HepG2 (cell line): Measurements from ENCODE around the gene SAMD4A. TPM values are rescaled to one million over a fixed set of nuclear protein-coding genes. Genes with fewer than 3 reads are reported as not detected.
A peak's percentile ranks its signal among the peaks of the same experiment; 100 is the strongest.

Source experiments
- CREB1 ChIP-seq, 2 experiments: fragments of 450-650 bp in 1 of 2; IDR thresholded peaks; 2 replicates each; pipeline ENCODE4 v1.6.1; 2016 to 2017; ENCODE audit warnings: control low read depth in 1 of 2, mild to moderate bottlenecking in 1 of 2, missing compliant biosample characterization in 1 of 2, missing genetic modification characterization in 1 of 2
- HNF1A ChIP-seq, 2 experiments: sonication (generic) in 1 of 2; formaldehyde crosslinking in 1 of 2; IDR thresholded peaks; 2 replicates each; pipeline versions ENCODE4 v1.4.0 to v1.6.1; 2016 to 2020; ENCODE audit warnings: borderline replicate concordance in 1 of 2, low read depth in 1 of 2, mild to moderate bottlenecking in 1 of 2, missing genetic modification reagents in 1 of 2
- HOXA7 ChIP-seq: sonication (generic); formaldehyde crosslinking; IDR thresholded peaks from 2 replicates; pipeline ENCODE4 v1.8.1; 2022; ENCODE audit warnings: mild to moderate bottlenecking, missing genetic modification reagents, moderate library complexity
- MED1 ChIP-seq: sonication (generic); formaldehyde crosslinking; IDR thresholded peaks from 2 replicates; pipeline ENCODE4 v1.4.0; 2020; ENCODE audit warnings: missing genetic modification reagents
- MXD3 ChIP-seq: IDR thresholded peaks from 2 replicates; pipeline ENCODE4 v1.6.1; 2016; ENCODE audit warnings: mild to moderate bottlenecking, missing biosample characterization, missing genetic modification reagents
- PPARG ChIP-seq: conservative IDR thresholded peaks from 2 replicates; pipeline ENCODE4 v1.6.1; 2016; ENCODE audit warnings: missing biosample characterization, missing genetic modification reagents
- PRPF4 ChIP-seq: fragments of 200-400 bp; formaldehyde crosslinking; IDR thresholded peaks from 2 replicates; pipeline ENCODE4 v1.6.1; 2016; ENCODE audit warnings: low read length, low read depth; ENCODE audit not compliant: poor library complexity, severe bottlenecking
- RCOR2 ChIP-seq: IDR thresholded peaks from 2 replicates; pipeline ENCODE4 v1.6.1; 2016; ENCODE audit warnings: missing biosample characterization, missing genetic modification reagents
- RXRB ChIP-seq: IDR thresholded peaks from 2 replicates; pipeline ENCODE4 v1.6.1; 2016; ENCODE audit warnings: borderline replicate concordance, missing genetic modification reagents, missing compliant biosample characterization
- SKI ChIP-seq: fragments of 450-650 bp; IDR thresholded peaks from one replicate; pipeline ENCODE4 v1.6.1; 2018; ENCODE audit warnings: mild to moderate bottlenecking; ENCODE audit not compliant: partially characterized antibody
- SMAD3 ChIP-seq: sonication (generic); formaldehyde crosslinking; IDR thresholded peaks from 2 replicates; pipeline ENCODE4 v1.4.0; 2020; ENCODE audit warnings: missing genetic modification reagents
- SRF ChIP-seq: IDR thresholded peaks from 2 replicates; pipeline ENCODE4 v1.6.1; 2011; ENCODE audit warnings: mild to moderate bottlenecking, low read depth, low read length, moderate library complexity
- TCF7 ChIP-seq: sonication (generic); IDR thresholded peaks from 2 replicates; pipeline ENCODE4 v1.6.1; 2016; ENCODE audit warnings: antibody characterized with exemption, low read depth
- ZC3H13 ChIP-seq: sonication (generic); formaldehyde crosslinking; IDR thresholded peaks from 2 replicates; pipeline ENCODE4 v1.8.1; 2023; ENCODE audit warnings: mild to moderate bottlenecking, missing genetic modification reagents, moderate library complexity
- ZFP36L1 ChIP-seq: sonication (generic); formaldehyde crosslinking; IDR thresholded peaks from 2 replicates; pipeline ENCODE4 v1.8.0; 2022; ENCODE audit warnings: mild to moderate bottlenecking, missing genetic modification reagents, moderate library complexity
- ZNF468 ChIP-seq: sonication (generic); formaldehyde crosslinking; IDR thresholded peaks from 2 replicates; pipeline ENCODE4 v1.8.0; 2022; ENCODE audit warnings: mild to moderate bottlenecking, moderate library complexity, missing genetic modification reagents
- ZNF503 ChIP-seq: sonication (generic); formaldehyde crosslinking; IDR thresholded peaks from 2 replicates; pipeline ENCODE4 v1.4.0; 2020; ENCODE audit warnings: missing genetic modification reagents
- ZNF543 ChIP-seq: sonication (generic); formaldehyde crosslinking; IDR thresholded peaks from 2 replicates; pipeline ENCODE4 v1.4.0; 2020; ENCODE audit warnings: mild to moderate bottlenecking, missing genetic modification reagents
- ZNF746 ChIP-seq: sonication (generic); formaldehyde crosslinking; IDR thresholded peaks from 2 replicates; pipeline ENCODE4 v1.8.0; 2022; ENCODE audit warnings: mild to moderate bottlenecking, missing genetic modification reagents
- ZNF75D ChIP-seq: sonication (generic); formaldehyde crosslinking; IDR thresholded peaks from 2 replicates; pipeline ENCODE4 v1.8.1; 2023; ENCODE audit warnings: missing genetic modification reagents, mild to moderate bottlenecking, borderline replicate concordance
- polyA plus RNA-seq, 8 experiments: library from polyadenylated mRNA; depleted of rRNA in 3 of 8; stranded (reverse) in 7 of 8; unstranded in 1 of 8; fragments of >200 nt; fragmentation: Illumina TruSeq in 4 of 8; extraction: Trizol in 4 of 8; gene quantifications; 2 replicates each; pipeline versions ENCODE4 v1.2.1 to v1.2.3, GENCODE V29; 2011 to 2016; ENCODE audit warnings: low read depth in 4 of 8, missing spikeins in 1 of 8, mixed read lengths in 1 of 8; ENCODE audit not compliant: insufficient read depth in 1 of 8
- total RNA-seq, 5 experiments: library from RNA; depleted of rRNA; stranded (reverse); fragments of >200 nt; fragmentation: Illumina TruSeq; extraction: Trizol; gene quantifications; 2 replicates each; pipeline ENCODE4 v1.2.3, GENCODE V29; 2016; ENCODE audit warnings: low read depth in 1 of 5
- TF ChIP-seq, protein P1 (sequence below): sonication (generic); formaldehyde crosslinking; conservative IDR thresholded peaks from 2 replicates; pipeline ENCODE4 v1.4.0; 2020; ENCODE audit warnings: mild to moderate bottlenecking, missing genetic modification reagents, moderate library complexity

The SAMD4A gene
- total and polyA plus RNA-seq, 2 of the 13 experiments (the other 11 are each of a cell fraction or from before 2014, with no cell fraction given): 11.8 to 13.0 TPM

GRCh38 chr14:54537651-54538050, 29.3 kb upstream of the SAMD4A start (continued):
- no peak for TF ChIP-seq ZNF746 (CRISPR knock-in tag)
- TF ChIP-seq ZNF468 (CRISPR knock-in tag): no peak
- peak; percentile 86 for TF ChIP-seq HNF1A (IDR thresholded peaks at IDR 0.05; ENCODE audit: low read depth)
- peak; percentile 80; the same call in 1 of the 2 replicates for TF ChIP-seq HNF1A (CRISPR knock-in tag; IDR thresholded peaks at IDR 0.05; ENCODE audit: borderline replicate concordance)
- TF ChIP-seq SMAD3 (CRISPR knock-in tag): peak; percentile 51; the same call in 1 of the 2 replicates
- no peak for TF ChIP-seq HOXA7
- TF ChIP-seq PRPF4: no peak
- peak; percentile 40 for TF ChIP-seq MED1
- TF ChIP-seq PPARG (CRISPR knock-in tag): peak; percentile 51; the same call in 1 of the 2 replicates
- 0 out of 2 replicates have a peak, but pooled peaks have one; percentile 33 for TF ChIP-seq ZNF503 (CRISPR knock-in tag)
- TF ChIP-seq ZFP36L1: no peak
- TF ChIP-seq RXRB (CRISPR knock-in tag): peak; percentile 49; the same call in 1 of the 2 replicates
- TF ChIP-seq SRF: peak; percentile 96
- TF ChIP-seq ZC3H13 (CRISPR knock-in tag): no peak
- no peak for TF ChIP-seq MXD3 (CRISPR knock-in tag)
- TF ChIP-seq TCF7: peak; percentile 46; the same call in 1 of the 2 replicates
- no peak for TF ChIP-seq CREB1 (IDR thresholded peaks at IDR 0.05)
- peak; percentile 48; the same call in 1 of the 2 replicates for TF ChIP-seq CREB1 (CRISPR knock-in tag; IDR thresholded peaks at IDR 0.05)
- TF ChIP-seq, protein P1, sequence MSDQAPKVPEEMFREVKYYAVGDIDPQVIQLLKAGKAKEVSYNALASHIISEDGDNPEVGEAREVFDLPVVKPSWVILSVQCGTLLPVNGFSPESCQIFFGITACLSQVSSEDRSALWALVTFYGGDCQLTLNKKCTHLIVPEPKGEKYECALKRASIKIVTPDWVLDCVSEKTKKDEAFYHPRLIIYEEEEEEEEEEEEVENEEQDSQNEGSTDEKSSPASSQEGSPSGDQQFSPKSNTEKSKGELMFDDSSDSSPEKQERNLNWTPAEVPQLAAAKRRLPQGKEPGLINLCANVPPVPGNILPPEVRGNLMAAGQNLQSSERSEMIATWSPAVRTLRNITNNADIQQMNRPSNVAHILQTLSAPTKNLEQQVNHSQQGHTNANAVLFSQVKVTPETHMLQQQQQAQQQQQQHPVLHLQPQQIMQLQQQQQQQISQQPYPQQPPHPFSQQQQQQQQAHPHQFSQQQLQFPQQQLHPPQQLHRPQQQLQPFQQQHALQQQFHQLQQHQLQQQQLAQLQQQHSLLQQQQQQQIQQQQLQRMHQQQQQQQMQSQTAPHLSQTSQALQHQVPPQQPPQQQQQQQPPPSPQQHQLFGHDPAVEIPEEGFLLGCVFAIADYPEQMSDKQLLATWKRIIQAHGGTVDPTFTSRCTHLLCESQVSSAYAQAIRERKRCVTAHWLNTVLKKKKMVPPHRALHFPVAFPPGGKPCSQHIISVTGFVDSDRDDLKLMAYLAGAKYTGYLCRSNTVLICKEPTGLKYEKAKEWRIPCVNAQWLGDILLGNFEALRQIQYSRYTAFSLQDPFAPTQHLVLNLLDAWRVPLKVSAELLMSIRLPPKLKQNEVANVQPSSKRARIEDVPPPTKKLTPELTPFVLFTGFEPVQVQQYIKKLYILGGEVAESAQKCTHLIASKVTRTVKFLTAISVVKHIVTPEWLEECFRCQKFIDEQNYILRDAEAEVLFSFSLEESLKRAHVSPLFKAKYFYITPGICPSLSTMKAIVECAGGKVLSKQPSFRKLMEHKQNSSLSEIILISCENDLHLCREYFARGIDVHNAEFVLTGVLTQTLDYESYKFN: peak; percentile 73
- no peak for TF ChIP-seq ZNF543 (CRISPR knock-in tag)
- TF ChIP-seq SKI: peak; percentile 87
- TF ChIP-seq RCOR2 (CRISPR knock-in tag): no peak
- no peak for TF ChIP-seq ZNF75D
